ENCODE results near the gene SMAD2. TPM values are rescaled to one million over a fixed set of nuclear protein-coding genes. Genes with fewer than 3 reads are reported as not detected.
A peak's percentile ranks its signal among the peaks of the same experiment; 100 is the strongest.

The SMAD2 gene
- total and polyA plus RNA-seq, 9 of the 15 experiments (the other 6 are each of a cell fraction or from before 2014, with no cell fraction given) = 9.2 to 49.6 (median 33.7) TPM

GRCh38 chr18:47888156-47888555, 42.3 kb downstream of the SMAD2 start:
- Histone ChIP-seq H2AFZ (ENCODE audit: low read depth, low read length) (no peak overlapping the region), H3K27me3 (ENCODE audit: control insufficient read depth in 2 of 2, insufficient read depth in 2 of 2, low read length in 2 of 2) (no peaks in the 10 kb centered on the region), H3K36me3 (ENCODE audit: control insufficient read depth, insufficient read depth, low read length) (peaks cover 22% of the 10 kb centered on the region; the same call in 2 of the 3 replicates), H3K9me3 (replicated peaks; ENCODE audit: control insufficient read depth, insufficient read depth, low read depth, low read length) (no peaks in the 10 kb centered on the region), H3K4me3 (no peak overlapping the region), H3K9me1 (ENCODE audit: control insufficient read depth, insufficient read depth, low read length) (no peaks in the 10 kb centered on the region), H3K4me1 (replicated peaks in 1 of 2; ENCODE audit: control insufficient read depth in 2 of 2, insufficient read depth in 2 of 2, low read length in 2 of 2) (peaks cover 0 to 2% of the 10 kb centered on the region in 2 experiments; a peak in 3 of 5 replicates), H4K20me1 (replicated peaks; ENCODE audit: control insufficient read depth, insufficient read depth, low read length) (no peaks in the 10 kb centered on the region), H3K27ac (ENCODE audit: extremely low read depth, low read depth, low read length) (no peak overlapping the region), H3K4me2 (ENCODE audit: insufficient read depth, low read length) (no peak overlapping the region), H3K79me2 (ENCODE audit: control insufficient read depth, insufficient read depth, low read length) (peaks cover 7% of the 10 kb centered on the region; the same call in 2 of the 3 replicates), H3K9ac (ENCODE audit: insufficient read depth in 1 of 2, low read depth in 2 of 2, low read length in 2 of 2) (no peak overlapping the region)
- 31% methylated on average over 3 of the region's 3 CpGs for WGBS (ENCODE audit: insufficient coverage, low coverage, missing lambda C conversion rate)
- ChIA-PET POLR2A (interaction anchor here (0.7 to 1.3 kb wide), 3 partner anchors 11 to 56 kb away, joined by 3 to 4 read pairs (median 4); no protein-coding TSS in a partner anchor), CTCF (ENCODE audit: low intra/inter-chr PET ratio) (no interaction called here)
- BruUV-seq (replicated peaks) = no TSS peak
- TF ChIP-seq GTF2A2 (tag; IDR thresholded peaks at IDR 0.05) (no peak), ZBTB17 (CRISPR knock-in tag; IDR thresholded peaks at IDR 0.05) (no peak), USF2 (CRISPR knock-in tag; IDR thresholded peaks at IDR 0.05) (peak; percentile 37; the same call in 1 of the 2 replicates), SPI1 (IDR thresholded peaks at IDR 0.05; ENCODE audit: borderline replicate concordance, low read depth, low read length) (peak; percentile 27; the same call in 1 of the 2 replicates), ZNF583 (CRISPR knock-in tag; IDR thresholded peaks at IDR 0.05) (no peak)
- ATAC-seq = no peak
- DNase-seq (ENCODE audit: extremely low read depth in 1 of 4, low spot score in 3 of 4) = no peak
- FAIRE-seq = no peak
- in situ Hi-C loops (cut with MboI) (no loop called here), intact Hi-C loops (cut with micrococcal nuclease) (no loop called here)

GRCh38 chr18:47887227-47887626, 43.2 kb downstream of the SMAD2 start:
- H3K27me3 ChIP-seq (ENCODE audit: control insufficient read depth in 2 of 2, insufficient read depth in 2 of 2, low read length in 2 of 2) = no peaks in the 10 kb centered on the region
- DNase-seq (ENCODE audit: extremely low read depth in 1 of 4, low spot score in 3 of 4) (no peak), FAIRE-seq (no peak), ATAC-seq (no peak)
- in situ Hi-C loops (cut with MboI) (no loop called here), intact Hi-C loops (cut with micrococcal nuclease) (no loop called here)
- no peaks in the 10 kb centered on the region for H4K20me1 ChIP-seq (replicated peaks; ENCODE audit: control insufficient read depth, insufficient read depth, low read length)
- WGBS (ENCODE audit: insufficient coverage, low coverage, missing lambda C conversion rate) = 57% methylated on average over 4 of the region's 4 CpGs
- H3K9ac ChIP-seq (ENCODE audit: insufficient read depth in 1 of 2, low read depth in 2 of 2, low read length in 2 of 2) = no peak overlapping the region
- no peak overlapping the region for H3K4me2 ChIP-seq (ENCODE audit: insufficient read depth, low read length)
- H3K36me3 ChIP-seq (ENCODE audit: control insufficient read depth, insufficient read depth, low read length) = peaks cover 25% of the 10 kb centered on the region
- no peaks in the 10 kb centered on the region; a peak in 1 of 5 replicates for H3K4me1 ChIP-seq (replicated peaks in 1 of 2; ENCODE audit: control insufficient read depth in 2 of 2, insufficient read depth in 2 of 2, low read length in 2 of 2)
- no peak overlapping the region for H3K4me3 ChIP-seq
- H2AFZ ChIP-seq (ENCODE audit: low read depth, low read length) = no peak overlapping the region
- H3K9me3 ChIP-seq (replicated peaks; ENCODE audit: control insufficient read depth, insufficient read depth, low read depth, low read length) = no peaks in the 10 kb centered on the region
- ChIA-PET POLR2A (interaction anchor here (0.6 to 0.9 kb wide), 2 partner anchors 16 to 19 kb away, joined by 3 to 4 read pairs; no protein-coding TSS in a partner anchor), CTCF (ENCODE audit: low intra/inter-chr PET ratio) (no interaction called here)
- no peak overlapping the region for H3K27ac ChIP-seq (ENCODE audit: extremely low read depth, low read depth, low read length)
- no peaks in the 10 kb centered on the region for H3K9me1 ChIP-seq (ENCODE audit: control insufficient read depth, insufficient read depth, low read length)
- peaks cover 3% of the 10 kb centered on the region; the same call in 1 of the 3 replicates for H3K79me2 ChIP-seq (ENCODE audit: control insufficient read depth, insufficient read depth, low read length)
- no TSS peak for BruUV-seq (replicated peaks)
- TF ChIP-seq SNAPC5 (CRISPR knock-in tag; IDR thresholded peaks at IDR 0.05) (no peak), ZNF277 (CRISPR knock-in tag; IDR thresholded peaks at IDR 0.05; ENCODE audit: borderline replicate concordance) (no peak), ELF4 (CRISPR knock-in tag; IDR thresholded peaks at IDR 0.05) (no peak), CBX1 (IDR thresholded peaks at IDR 0.05; ENCODE audit: low read depth) (no peak), GATAD2B (IDR thresholded peaks at IDR 0.05; ENCODE audit: borderline replicate concordance) (no peak), ZHX1 (conservative IDR thresholded peaks at IDR 0.05; ENCODE audit: low read length) (no peak)
